Hepatocyte (in vitro differentiated cells): ENCODE measurements around the gene TTC28.

Source experiments
- CTCF ChIP-seq: fragments of 200-600 bp; sonication (generic); IDR thresholded peaks from 2 replicates; pipeline ENCODE4 v1.5.1; 2016; ENCODE audit warnings: antibody characterized with exemption, mild to moderate bottlenecking; ENCODE audit not compliant: poor library complexity
- EZH2 ChIP-seq: fragments of 200-600 bp; sonication (generic); IDR thresholded peaks from 2 replicates; pipeline ENCODE4 v1.6.1; 2016; ENCODE audit warnings: antibody characterized with exemption, mild to moderate bottlenecking, borderline replicate concordance

- no peak for TF ChIP-seq CTCF
- no peak for TF ChIP-seq EZH2
Measured at GRCh38 chr22:28299753-28300152, 379.9 kb downstream of the TTC28 start.
